ENCODE measurements around the gene DNAJC5. TPM values are rescaled to one million over a fixed set of nuclear protein-coding genes. Genes with fewer than 3 reads are reported as not detected.

The DNAJC5 gene

Small RNAs within 50 kb of the gene (microRNA-seq; reads per million reads assigned to microRNA genes)
- gene MIR1914, result not detected
- not detected for gene MIR647
- gene MIR941-1, result not detected
- gene MIR941-2, result not detected
- gene MIR941-3, result not detected
- gene MIR941-4, result not detected
- not detected for gene MIR941-5
